HepG2 (cell line): ENCODE measurements around the gene COL18A1. TPM values are rescaled to one million over a fixed set of nuclear protein-coding genes. Genes with fewer than 3 reads are reported as not detected.
A peak's percentile ranks its signal among the peaks of the same experiment; 100 is the strongest.

Experiments
- MBNL3 ChIP-seq: fragments of 250-450 bp; sonication (Bioruptor Pico); conservative IDR thresholded peaks from 2 replicates; pipeline ENCODE4 v1.8.0; 2022; ENCODE audit warnings: mild to moderate bottlenecking, inconsistent platforms
- ZHX2 ChIP-seq, 2 experiments: sonication (generic) in 1 of 2; formaldehyde crosslinking in 1 of 2; IDR thresholded peaks; 2 replicates each; pipeline versions ENCODE4 v1.6.1 to v1.9.0; 2014 to 2022; ENCODE audit warnings: antibody characterized with exemption in 1 of 2, borderline replicate concordance in 1 of 2, inconsistent platforms in 1 of 2, low read depth in 1 of 2, missing genetic modification reagents in 1 of 2
- polyA plus RNA-seq, 8 experiments: library from polyadenylated mRNA; depleted of rRNA in 3 of 8; stranded (reverse) in 7 of 8; unstranded in 1 of 8; fragments of >200 nt; fragmentation: Illumina TruSeq in 4 of 8; extraction: Trizol in 4 of 8; gene quantifications; 2 replicates each; pipeline versions ENCODE4 v1.2.1 to v1.2.3, GENCODE V29; 2011 to 2016; ENCODE audit warnings: low read depth in 4 of 8, missing spikeins in 1 of 8, mixed read lengths in 1 of 8; ENCODE audit not compliant: insufficient read depth in 1 of 8
- total RNA-seq, 5 experiments: library from RNA; depleted of rRNA; stranded (reverse); fragments of >200 nt; fragmentation: Illumina TruSeq; extraction: Trizol; gene quantifications; 2 replicates each; pipeline ENCODE4 v1.2.3, GENCODE V29; 2016; ENCODE audit warnings: low read depth in 1 of 5
- TF ChIP-seq, protein P1 (sequence below): sonication (generic); formaldehyde crosslinking; conservative IDR thresholded peaks from 2 replicates; pipeline ENCODE4 v1.8.0; 2022; ENCODE audit warnings: mild to moderate bottlenecking, moderate library complexity, missing genetic modification reagents
- TF ChIP-seq, protein P2 (sequence below): sonication (generic); formaldehyde crosslinking; IDR thresholded peaks from 2 replicates; pipeline ENCODE4 v1.4.0; 2020; ENCODE audit warnings: missing genetic modification reagents, borderline replicate concordance

Gene COL18A1
- total and polyA plus RNA-seq, 2 of the 13 experiments (the other 11 are each of a cell fraction or from before 2014, with no cell fraction given) = 79.0 to 102 TPM

GRCh38 chr21:45471525-45472221, 66.7 kb downstream of the COL18A1 start (continued):
- TF ChIP-seq, protein P1, sequence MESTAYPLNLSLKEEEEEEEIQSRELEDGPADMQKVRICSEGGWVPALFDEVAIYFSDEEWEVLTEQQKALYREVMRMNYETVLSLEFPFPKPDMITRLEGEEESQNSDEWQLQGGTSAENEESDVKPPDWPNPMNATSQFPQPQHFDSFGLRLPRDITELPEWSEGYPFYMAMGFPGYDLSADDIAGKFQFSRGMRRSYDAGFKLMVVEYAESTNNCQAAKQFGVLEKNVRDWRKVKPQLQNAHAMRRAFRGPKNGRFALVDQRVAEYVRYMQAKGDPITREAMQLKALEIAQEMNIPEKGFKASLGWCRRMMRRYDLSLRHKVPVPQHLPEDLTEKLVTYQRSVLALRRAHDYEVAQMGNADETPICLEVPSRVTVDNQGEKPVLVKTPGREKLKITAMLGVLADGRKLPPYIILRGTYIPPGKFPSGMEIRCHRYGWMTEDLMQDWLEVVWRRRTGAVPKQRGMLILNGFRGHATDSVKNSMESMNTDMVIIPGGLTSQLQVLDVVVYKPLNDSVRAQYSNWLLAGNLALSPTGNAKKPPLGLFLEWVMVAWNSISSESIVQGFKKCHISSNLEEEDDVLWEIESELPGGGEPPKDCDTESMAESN (CRISPR knock-in tag) = peak; percentile 81; the same call in 1 of the 2 replicates
- TF ChIP-seq, protein P2, sequence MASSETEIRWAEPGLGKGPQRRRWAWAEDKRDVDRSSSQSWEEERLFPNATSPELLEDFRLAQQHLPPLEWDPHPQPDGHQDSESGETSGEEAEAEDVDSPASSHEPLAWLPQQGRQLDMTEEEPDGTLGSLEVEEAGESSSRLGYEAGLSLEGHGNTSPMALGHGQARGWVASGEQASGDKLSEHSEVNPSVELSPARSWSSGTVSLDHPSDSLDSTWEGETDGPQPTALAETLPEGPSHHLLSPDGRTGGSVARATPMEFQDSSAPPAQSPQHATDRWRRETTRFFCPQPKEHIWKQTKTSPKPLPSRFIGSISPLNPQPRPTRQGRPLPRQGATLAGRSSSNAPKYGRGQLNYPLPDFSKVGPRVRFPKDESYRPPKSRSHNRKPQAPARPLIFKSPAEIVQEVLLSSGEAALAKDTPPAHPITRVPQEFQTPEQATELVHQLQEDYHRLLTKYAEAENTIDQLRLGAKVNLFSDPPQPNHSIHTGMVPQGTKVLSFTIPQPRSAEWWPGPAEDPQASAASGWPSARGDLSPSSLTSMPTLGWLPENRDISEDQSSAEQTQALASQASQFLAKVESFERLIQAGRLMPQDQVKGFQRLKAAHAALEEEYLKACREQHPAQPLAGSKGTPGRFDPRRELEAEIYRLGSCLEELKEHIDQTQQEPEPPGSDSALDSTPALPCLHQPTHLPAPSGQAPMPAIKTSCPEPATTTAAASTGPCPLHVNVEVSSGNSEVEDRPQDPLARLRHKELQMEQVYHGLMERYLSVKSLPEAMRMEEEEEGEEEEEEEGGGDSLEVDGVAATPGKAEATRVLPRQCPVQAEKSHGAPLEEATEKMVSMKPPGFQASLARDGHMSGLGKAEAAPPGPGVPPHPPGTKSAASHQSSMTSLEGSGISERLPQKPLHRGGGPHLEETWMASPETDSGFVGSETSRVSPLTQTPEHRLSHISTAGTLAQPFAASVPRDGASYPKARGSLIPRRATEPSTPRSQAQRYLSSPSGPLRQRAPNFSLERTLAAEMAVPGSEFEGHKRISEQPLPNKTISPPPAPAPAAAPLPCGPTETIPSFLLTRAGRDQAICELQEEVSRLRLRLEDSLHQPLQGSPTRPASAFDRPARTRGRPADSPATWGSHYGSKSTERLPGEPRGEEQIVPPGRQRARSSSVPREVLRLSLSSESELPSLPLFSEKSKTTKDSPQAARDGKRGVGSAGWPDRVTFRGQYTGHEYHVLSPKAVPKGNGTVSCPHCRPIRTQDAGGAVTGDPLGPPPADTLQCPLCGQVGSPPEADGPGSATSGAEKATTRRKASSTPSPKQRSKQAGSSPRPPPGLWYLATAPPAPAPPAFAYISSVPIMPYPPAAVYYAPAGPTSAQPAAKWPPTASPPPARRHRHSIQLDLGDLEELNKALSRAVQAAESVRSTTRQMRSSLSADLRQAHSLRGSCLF = 0 out of 2 replicates have a peak, but pooled peaks have one; percentile 11
- no peak for TF ChIP-seq MBNL3 (CRISPR knock-in tag)
- no peak for TF ChIP-seq ZHX2 (IDR thresholded peaks at IDR 0.05; ENCODE audit: low read depth)
- TF ChIP-seq ZHX2 (CRISPR knock-in tag; IDR thresholded peaks at IDR 0.05; ENCODE audit: borderline replicate concordance) = 0 out of 2 replicates have a peak, but pooled peaks have one; percentile 9
